HepG2 (cell line): Measurements from ENCODE around the gene CEP162. TPM values are rescaled to one million over a fixed set of nuclear protein-coding genes. Genes with fewer than 3 reads are reported as not detected.
"Not testable (repeated sequence)": the region's sequence is repeated elsewhere in the genome, so short reads cannot be mapped to it uniquely, and the experiment has no call there.

Experiments used
- FOXP1 ChIP-seq, 2 experiments: fragments of 450-650 bp in 1 of 2; IDR thresholded peaks; 2 replicates each; pipeline ENCODE4 v1.6.1; 2017 to 2018; ENCODE audit warnings: antibody characterized with exemption in 1 of 2
- GATAD2A ChIP-seq: IDR thresholded peaks from 2 replicates; pipeline ENCODE4 v1.6.1; 2016
- HDAC2 ChIP-seq: sonication (generic); formaldehyde crosslinking; IDR thresholded peaks from 2 replicates; pipeline ENCODE4 v1.4.0; 2020; ENCODE audit warnings: missing genetic modification reagents
- LCORL ChIP-seq, 2 experiments: fragments of 450-650 bp in 1 of 2; sonication (generic) in 1 of 2; formaldehyde crosslinking in 1 of 2; IDR thresholded peaks; 2 replicates each; pipeline versions ENCODE4 v1.5.0 to v1.6.1; 2017 to 2020; ENCODE audit warnings: antibody characterized with exemption in 1 of 2, missing genetic modification reagents in 1 of 2
- POGZ ChIP-seq: sonication (generic); formaldehyde crosslinking; IDR thresholded peaks from 2 replicates; pipeline ENCODE4 v1.4.0; 2020; ENCODE audit warnings: mild to moderate bottlenecking, missing genetic modification reagents
- TARDBP ChIP-seq: sonication (generic); formaldehyde crosslinking; IDR thresholded peaks from 2 replicates; pipeline ENCODE4 v1.8.0; 2022; ENCODE audit warnings: mild to moderate bottlenecking, missing genetic modification reagents
- ZBTB34 ChIP-seq: sonication (generic); formaldehyde crosslinking; IDR thresholded peaks from 2 replicates; pipeline ENCODE4 v1.8.0; 2022; ENCODE audit warnings: mild to moderate bottlenecking, missing genetic modification reagents
- ZBTB37 ChIP-seq: sonication (generic); formaldehyde crosslinking; IDR thresholded peaks from 2 replicates; pipeline ENCODE4 v1.4.0; 2020; ENCODE audit warnings: mild to moderate bottlenecking, missing genetic modification reagents
- ZMYM4 ChIP-seq: sonication (generic); formaldehyde crosslinking; IDR thresholded peaks from 2 replicates; pipeline ENCODE4 v1.8.1; 2023; ENCODE audit warnings: mild to moderate bottlenecking, missing genetic modification reagents
- ZSCAN5A ChIP-seq: sonication (generic); formaldehyde crosslinking; IDR thresholded peaks from 2 replicates; pipeline ENCODE4 v1.8.0; 2022; ENCODE audit warnings: mild to moderate bottlenecking, missing genetic modification reagents, borderline replicate concordance
- polyA plus RNA-seq, 8 experiments: library from polyadenylated mRNA; depleted of rRNA in 3 of 8; stranded (reverse) in 7 of 8; unstranded in 1 of 8; fragments of >200 nt; fragmentation: Illumina TruSeq in 4 of 8; extraction: Trizol in 4 of 8; gene quantifications; 2 replicates each; pipeline versions ENCODE4 v1.2.1 to v1.2.3, GENCODE V29; 2011 to 2016; ENCODE audit warnings: low read depth in 4 of 8, missing spikeins in 1 of 8, mixed read lengths in 1 of 8; ENCODE audit not compliant: insufficient read depth in 1 of 8
- total RNA-seq, 5 experiments: library from RNA; depleted of rRNA; stranded (reverse); fragments of >200 nt; fragmentation: Illumina TruSeq; extraction: Trizol; gene quantifications; 2 replicates each; pipeline ENCODE4 v1.2.3, GENCODE V29; 2016; ENCODE audit warnings: low read depth in 1 of 5
- TF ChIP-seq, protein P1 (sequence below): sonication (generic); formaldehyde crosslinking; IDR thresholded peaks from 2 replicates; pipeline ENCODE4 v1.5.0; 2020; ENCODE audit warnings: mild to moderate bottlenecking, missing genetic modification reagents, borderline replicate concordance
- TF ChIP-seq, protein P2 (sequence below): sonication (generic); formaldehyde crosslinking; IDR thresholded peaks from 2 replicates; pipeline ENCODE4 v1.5.1; 2020; ENCODE audit warnings: mild to moderate bottlenecking, missing genetic modification reagents, borderline replicate concordance

The CEP162 gene
- total and polyA plus RNA-seq, 2 of the 13 experiments (the other 11 are each of a cell fraction or from before 2014, with no cell fraction given): 0.50 to 7.9 TPM

DNA sequence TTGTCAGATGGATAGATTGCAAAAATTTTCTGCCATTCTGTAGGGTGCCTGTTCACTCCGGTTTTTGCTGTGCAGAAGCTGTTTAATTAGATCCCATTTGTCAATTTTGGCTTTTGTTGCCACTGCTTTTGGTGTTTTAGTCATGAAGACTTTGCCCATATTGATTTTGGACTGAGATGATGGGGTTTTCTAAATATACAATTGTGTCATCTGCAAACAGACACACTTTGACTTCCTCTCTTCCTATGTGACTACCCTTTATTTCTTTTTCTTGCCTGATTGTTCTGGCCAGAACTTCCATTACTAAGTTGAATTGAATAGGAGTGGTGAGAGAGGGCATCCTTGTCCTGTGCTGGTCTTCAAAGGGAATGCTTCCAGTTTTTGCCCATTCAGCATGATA is 97.9 kb downstream of the CEP162 start (continued):
- TF ChIP-seq, protein P1, sequence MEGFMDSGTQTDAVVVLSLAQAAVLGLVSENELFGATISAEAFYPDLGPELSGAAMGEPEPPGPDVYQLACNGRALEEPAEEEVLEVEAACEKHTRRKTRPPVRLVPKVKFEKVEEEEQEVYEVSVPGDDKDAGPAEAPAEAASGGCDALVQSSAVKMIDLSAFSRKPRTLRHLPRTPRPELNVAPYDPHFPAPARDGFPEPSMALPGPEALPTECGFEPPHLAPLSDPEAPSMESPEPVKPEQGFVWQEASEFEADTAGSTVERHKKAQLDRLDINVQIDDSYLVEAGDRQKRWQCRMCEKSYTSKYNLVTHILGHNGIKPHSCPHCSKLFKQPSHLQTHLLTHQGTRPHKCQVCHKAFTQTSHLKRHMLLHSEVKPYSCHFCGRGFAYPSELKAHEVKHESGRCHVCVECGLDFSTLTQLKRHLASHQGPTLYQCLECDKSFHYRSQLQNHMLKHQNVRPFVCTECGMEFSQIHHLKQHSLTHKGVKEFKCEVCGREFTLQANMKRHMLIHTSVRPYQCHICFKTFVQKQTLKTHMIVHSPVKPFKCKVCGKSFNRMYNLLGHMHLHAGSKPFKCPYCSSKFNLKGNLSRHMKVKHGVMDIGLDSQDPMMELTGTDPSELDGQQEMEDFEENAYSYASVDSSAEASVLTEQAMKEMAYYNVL (CRISPR knock-in tag): peak; percentile 88
- TF ChIP-seq ZSCAN5A (CRISPR knock-in tag) (peak; percentile 35; the same call in 1 of the 2 replicates), ZMYM4 (CRISPR knock-in tag) (peak; percentile 54; the same call in 1 of the 2 replicates), POGZ (CRISPR knock-in tag) (peak; percentile 79), LCORL (IDR thresholded peaks at IDR 0.05) (peak; percentile 70; the same call in 1 of the 2 replicates), LCORL (CRISPR knock-in tag; IDR thresholded peaks at IDR 0.05) (peak; percentile 65; the same call in 1 of the 2 replicates), ZBTB37 (peak; percentile 65; the same call in 1 of the 2 replicates), HDAC2 (peak; percentile 54; the same call in 1 of the 2 replicates), FOXP1 (CRISPR knock-in tag; IDR thresholded peaks at IDR 0.05) (peak; percentile 24; the same call in 1 of the 2 replicates), TARDBP (0 out of 2 replicates have a peak, but pooled peaks have one; percentile 41), GATAD2A (CRISPR knock-in tag) (peak; percentile 52), ZBTB34 (0 out of 2 replicates have a peak, but pooled peaks have one; percentile 54)
- not testable (repeated sequence) for TF ChIP-seq FOXP1 (IDR thresholded peaks at IDR 0.05)
- TF ChIP-seq, protein P2, sequence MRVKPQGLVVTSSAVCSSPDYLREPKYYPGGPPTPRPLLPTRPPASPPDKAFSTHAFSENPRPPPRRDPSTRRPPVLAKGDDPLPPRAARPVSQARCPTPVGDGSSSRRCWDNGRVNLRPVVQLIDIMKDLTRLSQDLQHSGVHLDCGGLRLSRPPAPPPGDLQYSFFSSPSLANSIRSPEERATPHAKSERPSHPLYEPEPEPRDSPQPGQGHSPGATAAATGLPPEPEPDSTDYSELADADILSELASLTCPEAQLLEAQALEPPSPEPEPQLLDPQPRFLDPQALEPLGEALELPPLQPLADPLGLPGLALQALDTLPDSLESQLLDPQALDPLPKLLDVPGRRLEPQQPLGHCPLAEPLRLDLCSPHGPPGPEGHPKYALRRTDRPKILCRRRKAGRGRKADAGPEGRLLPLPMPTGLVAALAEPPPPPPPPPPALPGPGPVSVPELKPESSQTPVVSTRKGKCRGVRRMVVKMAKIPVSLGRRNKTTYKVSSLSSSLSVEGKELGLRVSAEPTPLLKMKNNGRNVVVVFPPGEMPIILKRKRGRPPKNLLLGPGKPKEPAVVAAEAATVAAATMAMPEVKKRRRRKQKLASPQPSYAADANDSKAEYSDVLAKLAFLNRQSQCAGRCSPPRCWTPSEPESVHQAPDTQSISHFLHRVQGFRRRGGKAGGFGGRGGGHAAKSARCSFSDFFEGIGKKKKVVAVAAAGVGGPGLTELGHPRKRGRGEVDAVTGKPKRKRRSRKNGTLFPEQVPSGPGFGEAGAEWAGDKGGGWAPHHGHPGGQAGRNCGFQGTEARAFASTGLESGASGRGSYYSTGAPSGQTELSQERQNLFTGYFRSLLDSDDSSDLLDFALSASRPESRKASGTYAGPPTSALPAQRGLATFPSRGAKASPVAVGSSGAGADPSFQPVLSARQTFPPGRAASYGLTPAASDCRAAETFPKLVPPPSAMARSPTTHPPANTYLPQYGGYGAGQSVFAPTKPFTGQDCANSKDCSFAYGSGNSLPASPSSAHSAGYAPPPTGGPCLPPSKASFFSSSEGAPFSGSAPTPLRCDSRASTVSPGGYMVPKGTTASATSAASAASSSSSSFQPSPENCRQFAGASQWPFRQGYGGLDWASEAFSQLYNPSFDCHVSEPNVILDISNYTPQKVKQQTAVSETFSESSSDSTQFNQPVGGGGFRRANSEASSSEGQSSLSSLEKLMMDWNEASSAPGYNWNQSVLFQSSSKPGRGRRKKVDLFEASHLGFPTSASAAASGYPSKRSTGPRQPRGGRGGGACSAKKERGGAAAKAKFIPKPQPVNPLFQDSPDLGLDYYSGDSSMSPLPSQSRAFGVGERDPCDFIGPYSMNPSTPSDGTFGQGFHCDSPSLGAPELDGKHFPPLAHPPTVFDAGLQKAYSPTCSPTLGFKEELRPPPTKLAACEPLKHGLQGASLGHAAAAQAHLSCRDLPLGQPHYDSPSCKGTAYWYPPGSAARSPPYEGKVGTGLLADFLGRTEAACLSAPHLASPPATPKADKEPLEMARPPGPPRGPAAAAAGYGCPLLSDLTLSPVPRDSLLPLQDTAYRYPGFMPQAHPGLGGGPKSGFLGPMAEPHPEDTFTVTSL (CRISPR knock-in tag): peak; percentile 86
